HL-60 (cell line): ENCODE measurements around the gene C2orf42.
"Not testable (repeated sequence)": the region's sequence is repeated elsewhere in the genome, so short reads cannot be mapped to it uniquely, and the experiment has no call there.

Experiments
- DNase-seq, 2 experiments: peaks; one replicate each; pipeline ENCODE4 v3.0.0-alpha.2; 2010 to 2020; ENCODE audit warnings: low read depth in 1 of 2, low spot score in 1 of 2
- H3K27ac ChIP-seq: fragments of 250-450 bp; sonication (Bioruptor Pico); replicated peaks from 2 replicates; pipeline ENCODE4 v1.5.1; 2020; ENCODE audit warnings: mild to moderate bottlenecking, moderate library complexity
- H3K27me3 ChIP-seq: fragments of 250-450 bp; sonication (Bioruptor Pico); 2 replicates; pipeline ENCODE4 v1.5.1; 2021; ENCODE audit warnings: mild to moderate bottlenecking, moderate library complexity; ENCODE audit not compliant: insufficient read depth, poor library complexity, severe bottlenecking
- H3K4me3 ChIP-seq: replicated peaks from 2 replicates; pipeline ENCODE4 v1.5.1; 2011; ENCODE audit warnings: mild to moderate bottlenecking, control low read depth, low read length; ENCODE audit not compliant: insufficient read depth
- CTCF ChIP-seq: IDR thresholded peaks from one replicate; pipeline ENCODE4 v1.5.1; 2011; ENCODE audit warnings: low read length, control low read depth, inconsistent platforms; ENCODE audit not compliant: insufficient read depth
- GABPA ChIP-seq: IDR thresholded peaks from 2 replicates; pipeline ENCODE4 v1.6.1; 2012; ENCODE audit warnings: low read depth
- POLR2AphosphoS5 ChIP-seq: IDR thresholded peaks from 2 replicates; pipeline ENCODE4 v1.6.1; 2012; ENCODE audit warnings: low read depth
- REST ChIP-seq: IDR thresholded peaks from 2 replicates; pipeline ENCODE4 v1.6.1; 2012; ENCODE audit warnings: low read depth; ENCODE audit not compliant: insufficient replicate concordance
- SPI1 ChIP-seq: IDR thresholded peaks from 2 replicates; pipeline ENCODE4 v1.6.1; 2012; ENCODE audit warnings: low read depth, mild to moderate bottlenecking, borderline replicate concordance

Gene C2orf42

DNA sequence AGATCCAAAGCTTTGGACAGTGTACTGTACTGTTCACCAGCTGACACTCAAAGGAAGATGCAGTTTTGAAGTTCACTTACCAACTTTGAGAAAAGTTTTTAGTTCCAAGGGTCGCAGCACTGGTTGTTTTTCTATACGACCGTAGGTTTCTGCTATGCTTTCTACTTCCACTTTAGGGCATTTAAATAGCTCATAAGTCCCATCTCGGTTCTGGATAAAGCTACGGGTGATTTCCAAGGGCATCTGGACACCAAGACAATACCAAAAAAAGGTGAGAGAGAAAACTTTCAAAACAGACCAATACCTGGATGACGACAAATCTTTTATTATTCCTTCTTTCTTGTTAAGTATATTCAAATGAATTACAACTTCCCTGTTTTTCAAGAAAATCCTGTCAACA, 30.3 kb downstream of the C2orf42 start:
- TF ChIP-seq GABPA: no peak
- no peak for TF ChIP-seq SPI1
- no peak overlapping the region for H3K4me3 ChIP-seq
- no peaks in the 10 kb centered on the region for H3K27me3 ChIP-seq
- DNase-seq: no peak
- H3K27ac ChIP-seq: no peak overlapping the region

GRCh38 chr2:70149130-70149686, 41.6 kb downstream of the C2orf42 start:
- H3K4me3 ChIP-seq, H3K27me3 ChIP-seq, DNase-seq, H3K27ac ChIP-seq: not testable (repeated sequence)

GRCh38 chr2:70148211-70148760, 42.5 kb downstream of the C2orf42 start:
- H3K4me3 ChIP-seq, H3K27me3 ChIP-seq, H3K27ac ChIP-seq, DNase-seq: not testable (repeated sequence)

DNA sequence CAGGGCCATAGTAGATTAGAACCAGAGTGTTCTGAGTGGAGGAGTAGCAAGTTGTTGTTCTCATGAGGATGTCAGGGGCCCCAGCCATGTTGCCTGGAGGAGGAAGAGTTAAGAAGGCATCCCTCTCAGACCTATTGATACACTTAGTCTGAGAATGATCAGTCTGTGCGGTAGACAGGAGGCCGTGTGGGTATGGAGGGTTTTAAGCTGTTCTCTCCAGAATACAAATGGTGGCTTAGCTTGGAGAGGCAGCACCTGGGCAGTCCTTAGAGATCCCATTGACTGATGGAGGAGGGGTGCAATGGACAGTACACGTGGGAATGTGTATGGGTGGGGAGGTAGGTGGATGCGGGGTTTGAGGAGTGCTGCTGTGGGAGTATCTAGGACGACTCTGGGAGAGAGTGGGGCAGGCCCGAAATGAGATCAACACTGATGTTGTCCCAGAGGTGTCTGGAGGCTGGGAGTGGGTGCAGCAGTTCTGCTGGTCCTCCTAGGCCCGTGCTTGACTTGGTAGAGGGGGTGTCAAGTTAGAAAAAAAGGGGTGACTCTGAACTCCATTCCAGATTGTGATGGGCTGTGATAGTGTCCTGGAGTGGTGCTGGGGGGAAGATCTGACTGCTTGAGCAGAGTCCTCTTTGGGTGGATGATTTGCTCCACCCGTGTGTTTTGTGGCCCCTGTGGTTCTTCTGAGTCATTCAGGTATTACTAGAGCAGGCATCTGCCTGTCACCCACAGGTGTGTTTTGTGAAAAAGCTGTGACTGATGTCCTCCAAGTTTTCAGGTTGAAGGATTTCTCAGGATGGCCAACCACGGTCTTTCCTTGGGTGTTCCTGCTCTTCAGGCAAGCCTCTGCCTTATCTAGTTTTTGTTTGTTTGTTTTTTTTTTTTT, 44.7 kb downstream of the C2orf42 start:
- Histone ChIP-seq H3K27ac (no peak overlapping the region), H3K4me3 (no peak overlapping the region), H3K27me3 (no peaks in the 10 kb centered on the region)
- DNase-seq: no peak
- TF ChIP-seq REST (no peak), GABPA (no peak), POLR2AphosphoS5 (no peak), SPI1 (no peak), CTCF (no peak)

GRCh38 chr2:70145144-70145490, 45.7 kb downstream of the C2orf42 start:
- DNase-seq: no peak
- Histone ChIP-seq H3K27me3 (no peaks in the 10 kb centered on the region), H3K4me3 (no peak overlapping the region), H3K27ac (no peak overlapping the region)
- TF ChIP-seq REST: no peak
- no peak for TF ChIP-seq SPI1
- no peak for TF ChIP-seq CTCF
- no peak for TF ChIP-seq GABPA
- no peak for TF ChIP-seq POLR2AphosphoS5
